IPS-NIHi7 (cell line): ENCODE results near the gene ZBTB16.

Experiments
- DNase-seq: peaks from one replicate; pipeline ENCODE4 v3.0.0; 2012; ENCODE audit warnings: mixed read lengths; ENCODE audit errors: extremely low spot score

Gene ZBTB16

GRCh38 chr11:114283422-114283821, 223.9 kb downstream of the ZBTB16 start:
- no peak for DNase-seq

- DNase-seq = no peak
These were observed 224.5 kb downstream of the ZBTB16 start for GRCh38 chr11:114284021-114284420.

GRCh38 chr11:114284914-114285313, 225.4 kb downstream of the ZBTB16 start:
- no peak for DNase-seq

GRCh38 chr11:114285599-114285998, 226.1 kb downstream of the ZBTB16 start:
- DNase-seq = no peak

- DNase-seq = no peak
These were observed 226.7 kb downstream of the ZBTB16 start for GRCh38 chr11:114286229-114286628.

GRCh38 chr11:114287154-114287553, 227.6 kb downstream of the ZBTB16 start:
- no peak for DNase-seq

GRCh38 chr11:114288136-114288535, 228.6 kb downstream of the ZBTB16 start:
- no peak for DNase-seq

GRCh38 chr11:114289779-114290178, 230.3 kb downstream of the ZBTB16 start:
- no peak for DNase-seq

- DNase-seq = no peak
These were observed 231.2 kb downstream of the ZBTB16 start for GRCh38 chr11:114290503-114291235.

- DNase-seq = no peak
These were observed 231.9 kb downstream of the ZBTB16 start for GRCh38 chr11:114291381-114291780.

- no peak for DNase-seq
These were observed 232.6 kb downstream of the ZBTB16 start for GRCh38 chr11:114291842-114292680.

GRCh38 chr11:114293201-114293711, 233.7 kb downstream of the ZBTB16 start:
- no peak for DNase-seq

GRCh38 chr11:114295676-114296604, 236.4 kb downstream of the ZBTB16 start, which contains the start of gene NNMT:
Gene NNMT, plus strand, starts transcription at chr11:114296399. Its CDS starts 158 bp downstream, at chr11:114296557.
- DNase-seq = no peak

GRCh38 chr11:114296605-114297372, 237.3 kb downstream of the ZBTB16 start:
- DNase-seq = no peak

- no peak for DNase-seq
These were observed 238.5 kb downstream of the ZBTB16 start for GRCh38 chr11:114297806-114298709.

GRCh38 chr11:114298710-114299109, 239.2 kb downstream of the ZBTB16 start:
- no peak for DNase-seq
